Tibial nerve (tissue), 3 donors: ENCODE data around the gene MYO5A.

Source experiments
- POLR2A ChIP-seq, 2 donors: fragments of 450-650 bp; IDR thresholded peaks; one replicate each; pipeline ENCODE4 v1.6.1; 2017; ENCODE audit warnings: antibody characterized with exemption in 2 of 2, mild to moderate bottlenecking in 2 of 2, moderate library complexity in 2 of 2
- TF ChIP-seq, protein P1 (sequence below), 5 experiments: fragments of 200-600 bp in 3 of 5; fragments of 450-650 bp in 2 of 5; sonication (generic) in 3 of 5; IDR thresholded peaks; one replicate each; pipeline ENCODE4 v1.5.1; 2016 to 2019; ENCODE audit warnings: antibody characterized with exemption in 5 of 5, mild to moderate bottlenecking in 3 of 5, moderate library complexity in 2 of 5

DNA sequence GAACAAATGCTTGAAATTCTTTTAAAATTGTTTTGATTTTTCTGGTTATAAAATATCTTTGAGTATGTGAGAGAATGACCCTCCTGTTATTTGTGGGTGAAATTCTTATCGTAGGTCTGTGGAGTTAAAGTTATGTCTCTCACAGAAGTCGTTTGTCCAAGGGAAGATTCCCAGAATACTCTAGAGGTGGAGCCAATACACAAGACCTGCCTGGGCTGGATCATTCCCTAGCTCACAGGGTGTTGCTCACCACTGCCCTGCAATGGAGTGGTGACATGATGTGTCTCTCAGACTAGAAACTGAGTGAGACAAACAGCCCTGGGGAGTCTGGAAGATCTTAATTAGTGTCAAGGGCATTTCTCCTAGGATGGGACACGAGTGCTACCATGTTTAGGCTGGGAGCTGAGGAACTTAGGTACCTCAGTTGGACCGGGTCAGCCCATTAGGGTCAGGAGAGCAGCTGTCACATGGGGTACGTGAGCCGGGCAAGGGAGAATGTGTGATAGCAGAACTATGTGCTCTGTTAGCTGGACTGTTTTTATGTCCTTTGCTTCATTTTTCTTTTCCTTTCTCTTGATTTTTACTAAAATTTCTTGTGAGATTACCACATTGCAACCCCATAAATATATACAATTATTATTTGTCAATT lies 179.5 kb downstream of the MYO5A start:
- TF ChIP-seq, protein P1, sequence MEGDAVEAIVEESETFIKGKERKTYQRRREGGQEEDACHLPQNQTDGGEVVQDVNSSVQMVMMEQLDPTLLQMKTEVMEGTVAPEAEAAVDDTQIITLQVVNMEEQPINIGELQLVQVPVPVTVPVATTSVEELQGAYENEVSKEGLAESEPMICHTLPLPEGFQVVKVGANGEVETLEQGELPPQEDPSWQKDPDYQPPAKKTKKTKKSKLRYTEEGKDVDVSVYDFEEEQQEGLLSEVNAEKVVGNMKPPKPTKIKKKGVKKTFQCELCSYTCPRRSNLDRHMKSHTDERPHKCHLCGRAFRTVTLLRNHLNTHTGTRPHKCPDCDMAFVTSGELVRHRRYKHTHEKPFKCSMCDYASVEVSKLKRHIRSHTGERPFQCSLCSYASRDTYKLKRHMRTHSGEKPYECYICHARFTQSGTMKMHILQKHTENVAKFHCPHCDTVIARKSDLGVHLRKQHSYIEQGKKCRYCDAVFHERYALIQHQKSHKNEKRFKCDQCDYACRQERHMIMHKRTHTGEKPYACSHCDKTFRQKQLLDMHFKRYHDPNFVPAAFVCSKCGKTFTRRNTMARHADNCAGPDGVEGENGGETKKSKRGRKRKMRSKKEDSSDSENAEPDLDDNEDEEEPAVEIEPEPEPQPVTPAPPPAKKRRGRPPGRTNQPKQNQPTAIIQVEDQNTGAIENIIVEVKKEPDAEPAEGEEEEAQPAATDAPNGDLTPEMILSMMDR (IDR thresholded peaks at IDR 0.05): no peak
- no peak for TF ChIP-seq POLR2A (IDR thresholded peaks at IDR 0.05)
